ENCODE measurements around the gene OR56B4.
"Not testable (repeated sequence)": the region's sequence is repeated elsewhere in the genome, so short reads cannot be mapped to it uniquely, and the experiment has no call there.

The OR56B4 gene

GRCh38 chr11:6107384-6107783 is at the start of gene OR56B4:
Gene OR56B4, plus strand, starts transcription at chr11:6107684. Its CDS starts 95 bp downstream, at chr11:6107779.
- not testable (repeated sequence) for TF ChIP-seq GATA3, GATA2 (IDR thresholded peaks at IDR 0.05; ENCODE audit: low read depth, low read length)

GRCh38 chr11:6061475-6061874 is 46.0 kb upstream of the OR56B4 start:
- TF ChIP-seq GATA3 (IDR thresholded peaks at IDR 0.05; ENCODE audit: low read depth, low read length) (no peak), GATA2 (IDR thresholded peaks at IDR 0.05; ENCODE audit: low read depth, low read length) (no peak)

- TF ChIP-seq GATA3 (IDR thresholded peaks at IDR 0.05; ENCODE audit: low read depth, low read length) (no peak), GATA2 (IDR thresholded peaks at IDR 0.05; ENCODE audit: low read depth, low read length) (no peak)
Observed at GRCh38 chr11:6062691-6063358, 44.7 kb upstream of the OR56B4 start.

GRCh38 chr11:6067502-6067901 is 40.0 kb upstream of the OR56B4 start:
- TF ChIP-seq GATA3 (IDR thresholded peaks at IDR 0.05; ENCODE audit: low read depth, low read length) (no peak), GATA2 (IDR thresholded peaks at IDR 0.05; ENCODE audit: low read depth, low read length) (no peak)

GRCh38 chr11:6077723-6078122 is 29.8 kb upstream of the OR56B4 start:
- TF ChIP-seq GATA3 (IDR thresholded peaks at IDR 0.05; ENCODE audit: low read depth, low read length) = no peak
- TF ChIP-seq GATA2 (IDR thresholded peaks at IDR 0.05; ENCODE audit: low read depth, low read length) = no peak

- TF ChIP-seq GATA2 (IDR thresholded peaks at IDR 0.05; ENCODE audit: low read depth, low read length) (no peak), GATA3 (IDR thresholded peaks at IDR 0.05; ENCODE audit: low read depth, low read length) (no peak)
Observed at GRCh38 chr11:6079463-6079862, 28.0 kb upstream of the OR56B4 start.

- no peak for TF ChIP-seq GATA3 (IDR thresholded peaks at IDR 0.05; ENCODE audit: low read depth, low read length)
- TF ChIP-seq GATA2 (IDR thresholded peaks at IDR 0.05; ENCODE audit: low read depth, low read length) = no peak
Observed at GRCh38 chr11:6083129-6083528, 24.4 kb upstream of the OR56B4 start.

- TF ChIP-seq GATA3 (IDR thresholded peaks at IDR 0.05; ENCODE audit: low read depth, low read length) (no peak), GATA2 (IDR thresholded peaks at IDR 0.05; ENCODE audit: low read depth, low read length) (no peak)
Observed at GRCh38 chr11:6084587-6084986, 22.9 kb upstream of the OR56B4 start.

- TF ChIP-seq GATA2 (IDR thresholded peaks at IDR 0.05; ENCODE audit: low read depth, low read length) (no peak), GATA3 (IDR thresholded peaks at IDR 0.05; ENCODE audit: low read depth, low read length) (no peak)
Observed at GRCh38 chr11:6094186-6094585, 13.3 kb upstream of the OR56B4 start.

GRCh38 chr11:6095798-6096197 is 11.7 kb upstream of the OR56B4 start:
- TF ChIP-seq GATA3 (IDR thresholded peaks at IDR 0.05; ENCODE audit: low read depth, low read length) = no peak
- no peak for TF ChIP-seq GATA2 (IDR thresholded peaks at IDR 0.05; ENCODE audit: low read depth, low read length)

- TF ChIP-seq GATA2 (IDR thresholded peaks at IDR 0.05; ENCODE audit: low read depth, low read length) = no peak
- no peak for TF ChIP-seq GATA3 (IDR thresholded peaks at IDR 0.05; ENCODE audit: low read depth, low read length)
Observed at GRCh38 chr11:6096417-6096816, 11.1 kb upstream of the OR56B4 start.

- TF ChIP-seq GATA2 (IDR thresholded peaks at IDR 0.05; ENCODE audit: low read depth, low read length) (no peak), GATA3 (IDR thresholded peaks at IDR 0.05; ENCODE audit: low read depth, low read length) (no peak)
Observed at GRCh38 chr11:6099577-6099976, 7.9 kb upstream of the OR56B4 start.

GRCh38 chr11:6110011-6110410 is 2.5 kb downstream of the OR56B4 start:
- TF ChIP-seq GATA2 (IDR thresholded peaks at IDR 0.05; ENCODE audit: low read depth, low read length) (no peak), GATA3 (IDR thresholded peaks at IDR 0.05; ENCODE audit: low read depth, low read length) (no peak)

GRCh38 chr11:6111673-6112072 is 4.2 kb downstream of the OR56B4 start:
- TF ChIP-seq GATA3 (IDR thresholded peaks at IDR 0.05; ENCODE audit: low read depth, low read length) (no peak), GATA2 (IDR thresholded peaks at IDR 0.05; ENCODE audit: low read depth, low read length) (no peak)

- TF ChIP-seq GATA2 (IDR thresholded peaks at IDR 0.05; ENCODE audit: low read depth, low read length) = no peak
- TF ChIP-seq GATA3 (IDR thresholded peaks at IDR 0.05; ENCODE audit: low read depth, low read length) = no peak
Observed at GRCh38 chr11:6116638-6117037, 9.2 kb downstream of the OR56B4 start.

- TF ChIP-seq GATA3 (IDR thresholded peaks at IDR 0.05; ENCODE audit: low read depth, low read length) (no peak), GATA2 (IDR thresholded peaks at IDR 0.05; ENCODE audit: low read depth, low read length) (no peak)
Observed at GRCh38 chr11:6124245-6124644, 16.8 kb downstream of the OR56B4 start.
